GM21515 (cell line): ENCODE data around the gene N4BP2.
"Not testable (repeated sequence)": the region's sequence is repeated elsewhere in the genome, so short reads cannot be mapped to it uniquely, and the experiment has no call there.

ENCODE experiments used
- ATAC-seq: cut with Tn5 transposase; IDR thresholded peaks from one replicate; pipeline ENCODE4 v1.9.1; 2021; ENCODE audit not compliant: unreplicated experiment

Gene N4BP2

GRCh38 chr4:40086421-40086820, 29.8 kb downstream of the N4BP2 start:
- ATAC-seq = no peak

GRCh38 chr4:40087799-40088366, 31.2 kb downstream of the N4BP2 start:
- no peak for ATAC-seq

DNA sequence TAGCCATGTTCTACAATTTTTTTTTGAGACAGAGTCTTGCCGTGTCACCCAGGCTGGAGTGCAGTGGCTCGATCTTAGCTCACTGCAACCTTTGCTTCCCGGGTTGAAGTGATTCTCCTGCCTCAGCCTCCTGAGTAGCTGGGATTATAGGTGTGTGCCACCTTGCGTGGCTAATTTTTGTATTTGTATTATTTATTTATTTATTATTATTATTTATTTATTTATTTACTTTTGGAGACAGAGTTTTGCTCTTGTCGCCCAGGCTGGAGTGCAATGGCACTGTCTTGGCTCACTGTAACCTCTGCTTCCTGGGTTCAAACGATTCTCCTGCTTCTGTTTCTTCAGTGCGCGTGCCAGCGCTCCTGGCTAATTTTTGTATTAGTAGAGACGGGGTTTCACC, 36.8 kb downstream of the N4BP2 start:
- not testable (repeated sequence) for ATAC-seq

DNA sequence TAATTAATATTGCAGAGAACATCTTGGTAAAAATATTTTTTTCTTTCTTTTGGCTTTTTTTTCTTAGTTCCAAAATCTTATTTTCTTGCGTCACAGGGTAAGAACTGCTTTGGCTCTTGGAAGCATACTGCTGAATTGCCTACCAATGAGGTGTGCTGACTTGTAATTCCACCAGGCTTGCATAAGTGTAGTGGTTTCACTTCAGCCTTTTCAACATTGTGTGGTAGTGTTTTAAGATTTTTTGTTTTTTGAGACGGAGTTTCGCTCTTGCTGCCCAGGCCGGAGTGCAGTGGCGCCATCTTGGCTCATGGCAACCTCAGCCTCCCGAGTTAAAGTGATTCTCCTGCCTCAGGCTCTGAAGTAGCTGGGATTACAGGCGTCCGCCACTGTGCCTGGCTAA, 42.4 kb downstream of the N4BP2 start:
- no peak for ATAC-seq

- ATAC-seq = not testable (repeated sequence)
Observed at GRCh38 chr4:40107150-40107549, 50.5 kb downstream of the N4BP2 start.

GRCh38 chr4:40112027-40112792, 55.6 kb downstream of the N4BP2 start:
- no peak for ATAC-seq

DNA sequence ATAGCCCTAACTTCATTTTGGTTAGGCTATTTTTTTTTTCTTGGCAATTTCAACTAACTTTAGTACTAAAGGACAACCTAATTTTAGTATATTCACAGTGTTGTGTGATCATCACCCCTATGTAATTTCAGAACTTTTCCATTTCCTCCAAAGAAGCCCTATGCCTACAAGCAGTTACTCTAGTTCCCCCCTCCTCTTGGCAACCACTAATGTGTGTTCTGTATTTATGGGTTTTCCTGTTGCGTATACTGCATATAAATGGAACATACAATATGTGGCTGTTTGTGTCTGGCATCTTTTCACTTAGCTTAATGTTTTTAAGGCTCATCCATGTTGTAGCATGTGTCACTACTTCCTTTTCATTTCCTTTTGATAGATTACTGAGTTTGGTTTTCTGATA, 57.6 kb downstream of the N4BP2 start:
- no peak for ATAC-seq

- ATAC-seq = no peak
Observed at GRCh38 chr4:40118861-40119260, 62.2 kb downstream of the N4BP2 start.

GRCh38 chr4:40119344-40119743, 62.7 kb downstream of the N4BP2 start:
- ATAC-seq = no peak

- ATAC-seq = no peak
Observed at GRCh38 chr4:40121515-40121914, 64.9 kb downstream of the N4BP2 start.

- ATAC-seq = no peak
Observed at GRCh38 chr4:40122941-40123340, 66.3 kb downstream of the N4BP2 start.

- ATAC-seq = no peak
Observed at GRCh38 chr4:40124690-40125089, 68.0 kb downstream of the N4BP2 start.

DNA sequence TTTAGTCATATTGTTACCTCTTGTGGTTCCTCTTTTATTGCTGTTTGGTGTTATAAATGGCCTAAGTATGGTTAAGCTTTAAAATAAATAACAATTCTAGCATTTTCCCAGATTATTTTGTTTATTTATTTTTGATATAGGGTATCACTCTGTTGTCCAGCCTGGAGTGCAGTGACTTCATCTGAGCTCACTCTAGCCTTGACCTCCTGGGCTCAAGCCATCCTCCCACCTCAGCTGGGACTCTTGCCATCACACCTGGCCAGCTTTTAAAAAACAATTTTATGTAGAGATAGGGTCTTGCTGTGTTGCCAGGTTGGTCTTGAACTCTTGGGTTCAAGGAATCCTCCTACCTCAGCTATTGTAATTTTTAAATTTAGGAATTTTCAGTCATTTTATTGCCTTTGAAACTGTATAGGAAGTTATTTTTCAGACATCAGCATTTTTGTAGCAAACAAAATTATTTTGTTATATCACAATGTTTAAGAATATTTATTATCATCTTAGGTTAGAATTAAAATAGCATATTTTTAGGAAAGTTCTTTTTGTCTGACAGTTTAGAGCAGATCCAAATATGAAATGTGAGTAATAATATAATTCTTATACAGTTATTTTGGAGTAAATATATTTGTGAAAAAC, 73.9 kb downstream of the N4BP2 start:
- no peak for ATAC-seq

DNA sequence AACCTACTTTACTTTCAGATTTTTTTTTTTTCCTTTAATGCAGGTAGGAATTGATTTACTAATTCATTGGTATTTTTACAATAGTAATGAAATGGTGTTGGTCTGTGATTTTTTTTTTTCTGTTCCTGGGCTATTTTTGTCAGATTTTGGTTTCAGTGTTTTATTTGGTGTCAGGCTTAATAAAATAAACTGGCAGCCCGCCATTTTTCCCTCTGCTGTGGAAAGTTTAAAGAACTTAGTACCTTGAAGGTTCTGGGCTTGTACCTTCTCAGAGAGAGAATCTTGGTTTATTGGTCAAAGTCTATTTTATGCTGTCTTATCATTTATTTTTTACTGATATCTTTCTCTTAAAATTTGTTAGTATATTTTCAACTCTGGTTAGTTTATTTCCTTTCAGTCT, 76.2 kb downstream of the N4BP2 start:
- ATAC-seq = no peak

DNA sequence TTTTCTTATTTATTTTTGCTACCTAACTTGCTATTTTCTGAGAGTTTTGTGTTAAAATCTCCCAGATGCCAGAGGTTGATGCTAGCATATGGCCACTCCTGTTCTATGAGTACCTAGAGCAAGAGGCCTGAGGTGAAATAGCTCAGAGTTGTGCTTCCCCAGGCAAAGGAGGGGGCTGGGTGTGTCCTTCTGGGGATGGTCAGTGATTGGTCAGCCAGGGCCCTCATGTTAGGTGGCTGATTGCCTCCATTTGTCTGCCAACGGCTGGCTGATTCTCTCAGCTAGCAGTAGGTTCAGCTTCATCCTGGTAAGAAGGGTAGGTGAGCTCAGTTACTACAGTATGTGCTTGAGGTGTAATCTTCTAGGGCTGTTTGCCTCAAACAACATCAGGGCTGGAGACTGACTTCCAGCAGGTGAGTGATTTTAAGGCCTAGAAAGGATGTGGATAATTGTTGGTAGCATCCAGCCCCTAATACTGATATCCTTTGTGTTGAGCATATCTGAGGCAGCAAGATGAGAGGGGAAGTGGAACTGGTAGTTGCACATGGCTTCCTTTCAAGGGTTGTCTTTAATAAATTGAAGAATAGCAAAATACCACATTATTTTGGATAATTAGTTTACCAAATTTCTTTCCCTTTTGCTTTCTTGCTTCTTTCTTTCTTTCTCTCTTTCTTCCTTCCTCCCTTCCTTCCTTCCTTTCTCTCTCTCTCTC, 77.7 kb downstream of the N4BP2 start:
- ATAC-seq = no peak

- ATAC-seq = not testable (repeated sequence)
Observed at GRCh38 chr4:40136202-40136601, 79.6 kb downstream of the N4BP2 start.

DNA sequence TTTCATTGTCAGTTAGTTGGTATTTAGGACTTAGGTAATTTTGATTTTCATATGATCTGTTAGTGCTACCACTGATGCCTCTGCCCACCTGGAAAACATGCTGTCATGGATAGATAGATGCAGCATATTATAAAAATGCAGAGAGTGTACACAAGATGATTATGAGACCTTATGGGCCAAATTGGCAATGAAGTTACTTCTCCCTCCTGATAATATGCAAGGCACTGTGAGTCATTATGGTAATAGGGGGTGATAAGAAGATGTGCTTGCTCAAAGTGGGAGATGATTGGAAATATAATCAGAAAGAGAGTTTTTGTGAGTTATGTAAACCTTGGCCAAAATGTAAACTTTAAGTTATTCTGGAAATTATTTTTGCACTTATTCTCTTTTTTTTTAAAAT, 83.5 kb downstream of the N4BP2 start:
- no peak for ATAC-seq

DNA sequence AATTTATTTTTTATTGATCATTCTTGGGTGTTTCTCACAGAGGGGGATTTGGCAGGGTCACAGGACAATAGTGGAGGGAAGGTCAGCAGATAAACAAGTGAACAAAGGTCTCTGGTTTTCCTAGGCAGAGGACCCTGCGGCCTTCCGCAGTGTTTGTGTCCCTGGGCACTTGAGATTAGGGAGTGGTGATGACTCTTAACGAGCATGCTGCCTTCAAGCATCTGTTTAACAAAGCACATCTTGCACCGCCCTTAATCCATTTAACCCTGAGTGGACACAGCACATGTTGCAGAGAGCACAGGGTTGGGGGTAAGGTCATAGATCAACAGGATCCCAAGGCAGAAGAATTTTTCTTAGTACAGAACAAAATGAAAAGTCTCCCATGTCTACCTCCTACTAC, 83.9 kb downstream of the N4BP2 start:
- not testable (repeated sequence) for ATAC-seq

- ATAC-seq = no peak
Observed at GRCh38 chr4:40143926-40144508, 87.4 kb downstream of the N4BP2 start.

- no peak for ATAC-seq
Observed at GRCh38 chr4:40144716-40145115, 88.1 kb downstream of the N4BP2 start.

GRCh38 chr4:40147490-40147889, 90.8 kb downstream of the N4BP2 start:
- ATAC-seq = not testable (repeated sequence)
